B cell (primary cell): ENCODE results near the gene POU2F2. TPM values are rescaled to one million over a fixed set of nuclear protein-coding genes. Genes with fewer than 3 reads are reported as not detected.
A peak's percentile ranks its signal among the peaks of the same experiment; 100 is the strongest.

Source experiments
- ATAC-seq: fragments of 200-7000 bp; cut with Tn5 transposase; one replicate; pipeline ENCODE4 v1.10.0; 2021; ENCODE audit warnings: low read depth, mild to moderate bottlenecking, moderate number of reproducible peaks, moderate library complexity
- CTCF ChIA-PET: fragments of 350-600 bp; sonication (Branson Sonifier 250); formaldehyde crosslinking; loops from one replicate; lab custom pipeline; 2021; ENCODE audit warnings: antibody characterized with exemption, inconsistent platforms; lab: Charles Lee
- POLR2A ChIA-PET: fragments of 350-600 bp; sonication (Branson Sonifier 250); formaldehyde crosslinking; loops from one replicate; lab custom pipeline; 2021; ENCODE audit warnings: antibody characterized with exemption; lab: Charles Lee
- DNase-seq: peaks from one replicate; pipeline ENCODE4 v3.0.0; 2013
- H2AFZ ChIP-seq: 2 replicates; pipeline ENCODE4 v1.6.1; 2012; ENCODE audit warnings: mild to moderate bottlenecking, low read depth, low read length; ENCODE audit not compliant: insufficient read depth, poor library complexity, severe bottlenecking
- H3K27ac ChIP-seq, 2 donors: 1 replicate in 1 of 2; 2 replicates in 1 of 2; pipeline ENCODE4 v1.5.1; 2012 to 2013; ENCODE audit warnings: low read length in 2 of 2, mild to moderate bottlenecking in 2 of 2, moderate library complexity in 1 of 2
- H3K27me3 ChIP-seq, 4 experiments: fragments of 200-600 bp in 1 of 4; sonication (generic) in 1 of 4; replicated peaks in 1 of 4; 1 replicate in 2 of 4; 2 replicates in 2 of 4; pipeline versions ENCODE4 v1.6.1 to v1.7.0; 2013 to 2016; ENCODE audit warnings: low read length in 3 of 4, mild to moderate bottlenecking in 2 of 4, mixed read lengths in 1 of 4, moderate library complexity in 1 of 4; ENCODE audit not compliant: insufficient read depth in 4 of 4, control insufficient read depth in 3 of 4; ENCODE audit errors: control extremely low read depth in 1 of 4
- H3K36me3 ChIP-seq, 2 experiments: replicated peaks in 1 of 2; 1 replicate in 1 of 2; 2 replicates in 1 of 2; pipeline versions ENCODE4 v1.6.1 to v1.7.1; 2013; ENCODE audit warnings: low read length in 1 of 2; ENCODE audit not compliant: insufficient read depth in 2 of 2, control insufficient read depth in 1 of 2; ENCODE audit errors: control extremely low read depth in 1 of 2, extremely low read depth in 1 of 2
- H3K4me1 ChIP-seq, 2 donors: fragments of 200-600 bp in 1 of 2; sonication (generic) in 1 of 2; 1 replicate in 1 of 2; 2 replicates in 1 of 2; pipeline versions ENCODE4 v1.5.1 to v1.6.1; 2013 to 2017; ENCODE audit warnings: low read length in 2 of 2; ENCODE audit not compliant: control insufficient read depth in 2 of 2, insufficient read depth in 2 of 2
- H3K4me2 ChIP-seq: replicated peaks from 2 replicates; pipeline ENCODE3; 2012; ENCODE audit warnings: mild to moderate bottlenecking, low read depth, low read length; ENCODE audit not compliant: poor library complexity, severe bottlenecking
- H3K4me3 ChIP-seq, 5 experiments: fragments of 200-600 bp in 1 of 5; sonication (generic) in 1 of 5; 1 replicate in 3 of 5; 2 replicates in 2 of 5; pipeline versions ENCODE4 v1.5.1 to v1.7.0; 2011 to 2016; ENCODE audit warnings: low read length in 4 of 5, mild to moderate bottlenecking in 4 of 5, low read depth in 2 of 5, control low read depth in 1 of 5, moderate library complexity in 1 of 5; ENCODE audit not compliant: insufficient read depth in 1 of 5; ENCODE audit errors: control extremely low read depth in 1 of 5, extremely low read depth in 1 of 5
- H3K79me2 ChIP-seq: fragments of 200-600 bp; sonication (generic); one replicate; pipeline ENCODE4 v1.6.0; 2016; ENCODE audit warnings: low read length; ENCODE audit not compliant: control insufficient read depth, insufficient read depth
- H3K9ac ChIP-seq: fragments of 200-600 bp; sonication (generic); 2 replicates; pipeline ENCODE4 v1.6.1; 2017; ENCODE audit warnings: mild to moderate bottlenecking, low read length, moderate library complexity
- H3K9me3 ChIP-seq, 3 donors: one replicate each; pipeline versions ENCODE4 v1.6.1 to v1.7.1; 2013; ENCODE audit warnings: low read length in 2 of 3; ENCODE audit not compliant: control insufficient read depth in 2 of 3, insufficient read depth in 1 of 3; ENCODE audit errors: control extremely low read depth in 1 of 3
- H4K20me1 ChIP-seq: 2 replicates; pipeline ENCODE4 v1.6.0; 2012; ENCODE audit warnings: mild to moderate bottlenecking, low read length; ENCODE audit not compliant: insufficient read depth, control insufficient read depth, poor library complexity, severe bottlenecking
- H3K27ac Mint-ChIP-seq: one replicate; pipeline ENCODE4 v1.8.0; 2021; ENCODE audit warnings: mixed read lengths
- H3K27me3 Mint-ChIP-seq: one replicate; pipeline ENCODE4 v1.8.0; 2021; ENCODE audit warnings: mixed read lengths
- H3K4me1 Mint-ChIP-seq: one replicate; pipeline ENCODE4 v1.8.0; 2021; ENCODE audit warnings: mixed read lengths
- H3K4me3 Mint-ChIP-seq: one replicate; pipeline ENCODE4 v1.8.0; 2021; ENCODE audit warnings: mixed read lengths
- H3K9me3 Mint-ChIP-seq: one replicate; pipeline ENCODE4 v1.8.0; 2022; ENCODE audit warnings: mixed read lengths; ENCODE audit not compliant: insufficient read depth
- EZH2 ChIP-seq: IDR thresholded peaks from 2 replicates; pipeline ENCODE4 v1.6.1; 2012; ENCODE audit warnings: borderline replicate concordance, low read depth, mild to moderate bottlenecking, moderate library complexity, low read length; ENCODE audit not compliant: insufficient read depth, poor library complexity, severe bottlenecking
- WGBS: methylation state at CpG from one replicate; pipeline ENCODE4 v1.1.5; 2013; ENCODE audit warnings: missing lambda C conversion rate; ENCODE audit not compliant: insufficient coverage; 5-methylcytosine and 5-hydroxymethylcytosine counted together
- intact Hi-C: fragments of 100-400 bp; cut with micrococcal nuclease; formaldehyde crosslinking; loops from one replicate; pipeline ENCODE4 v1.10.0; 2022
- polyA plus RNA-seq: library from polyadenylated mRNA; depleted of rRNA; stranded (reverse); fragments of >200 nt; gene quantifications from 2 replicates; pipeline ENCODE4 v1.2.3, GENCODE V29; 2012
- total RNA-seq, 2 donors: library from RNA; stranded (reverse); fragments of 120-200 nt in 1 of 2; gene quantifications; 1 replicate in 1 of 2; 2 replicates in 1 of 2; pipeline versions ENCODE4 v1.2.3 to v1.2.4, GENCODE V29; 2013 to 2022
- TF ChIP-seq, protein P1 (sequence below): fragments of 200-600 bp; IDR thresholded peaks from one replicate; pipeline ENCODE4 v1.8.0; 2022; ENCODE audit warnings: antibody characterized with exemption, mild to moderate bottlenecking

Gene POU2F2
- total and polyA plus RNA-seq, 2 donors (not counting 1 experiment from before 2014, with no cell fraction given): 152 to 170 TPM

DNA sequence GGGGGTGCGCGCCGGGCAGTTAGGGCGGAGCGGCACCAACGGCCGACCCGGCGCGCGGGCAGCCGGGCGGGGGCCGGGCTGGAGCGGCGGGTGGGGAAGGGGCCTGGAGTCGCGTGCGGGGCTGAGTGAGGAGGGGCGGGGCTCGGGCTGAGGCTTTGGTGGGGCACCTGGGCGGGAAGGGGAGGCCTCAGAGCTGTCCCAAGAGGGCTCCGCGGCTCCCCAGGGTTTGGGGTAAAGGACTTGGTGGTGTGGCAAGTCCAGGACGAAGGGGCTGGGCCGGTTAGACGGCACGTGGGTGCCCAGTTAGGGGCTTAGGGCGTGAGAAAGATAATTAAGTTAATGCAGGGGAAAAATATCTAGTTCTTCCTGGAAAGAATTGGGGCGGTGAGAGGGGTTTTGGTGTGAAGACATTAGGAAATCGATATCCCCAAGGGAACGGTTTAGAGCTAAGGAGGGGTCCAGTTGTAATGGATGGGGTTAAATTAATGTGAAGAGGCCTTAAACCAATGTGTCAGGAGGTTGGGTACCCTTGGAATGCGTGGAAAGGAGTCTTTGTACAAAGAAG lies 55.8 kb downstream of the POU2F2 start:
- 0% methylated on average over 31 of the region's 33 CpGs for WGBS
- CTCF ChIA-PET: interaction anchor here (0.5 kb wide), 1 partner anchor 376 kb away, joined by 3 read pairs; no protein-coding TSS in a partner anchor
- peaks cover 20 to 23% of the 10 kb centered on the region in 2 donors for H3K4me1 ChIP-seq
- H3K36me3 ChIP-seq: peaks cover 0 to 33% of the 10 kb centered on the region in 2 experiments
- intact Hi-C loops: loop anchor here (1.0 to 5.0 kb wide), 6 partner anchors 53 to 321 kb away; partner anchors contain the start of genes ARHGEF1, MEGF8 and ZNF526
- H4K20me1 ChIP-seq: peaks cover 37% of the 10 kb centered on the region
- DNase-seq (no peak), ATAC-seq (peak; percentile 11)
- peaks cover 39% of the 10 kb centered on the region for H3K79me2 ChIP-seq
- H3K4me3 ChIP-seq: peak overlapping the region; percentile 49 to 93 (median 67)
- peak overlapping the region; percentile 71 for H3K9ac ChIP-seq
- H2AFZ ChIP-seq: peak overlapping the region; percentile 66
- Mint-ChIP-seq H3K4me1 (peaks cover 37% of the 10 kb centered on the region), H3K9me3 (no peaks in the 10 kb centered on the region), H3K27ac (peak overlapping the region; percentile 89), H3K27me3 (peaks cover 1% of the 10 kb centered on the region), H3K4me3 (peak overlapping the region; percentile 97)
- no peaks in the 10 kb centered on the region for H3K9me3 ChIP-seq
- no peak for TF ChIP-seq EZH2
- TF ChIP-seq, protein P1, sequence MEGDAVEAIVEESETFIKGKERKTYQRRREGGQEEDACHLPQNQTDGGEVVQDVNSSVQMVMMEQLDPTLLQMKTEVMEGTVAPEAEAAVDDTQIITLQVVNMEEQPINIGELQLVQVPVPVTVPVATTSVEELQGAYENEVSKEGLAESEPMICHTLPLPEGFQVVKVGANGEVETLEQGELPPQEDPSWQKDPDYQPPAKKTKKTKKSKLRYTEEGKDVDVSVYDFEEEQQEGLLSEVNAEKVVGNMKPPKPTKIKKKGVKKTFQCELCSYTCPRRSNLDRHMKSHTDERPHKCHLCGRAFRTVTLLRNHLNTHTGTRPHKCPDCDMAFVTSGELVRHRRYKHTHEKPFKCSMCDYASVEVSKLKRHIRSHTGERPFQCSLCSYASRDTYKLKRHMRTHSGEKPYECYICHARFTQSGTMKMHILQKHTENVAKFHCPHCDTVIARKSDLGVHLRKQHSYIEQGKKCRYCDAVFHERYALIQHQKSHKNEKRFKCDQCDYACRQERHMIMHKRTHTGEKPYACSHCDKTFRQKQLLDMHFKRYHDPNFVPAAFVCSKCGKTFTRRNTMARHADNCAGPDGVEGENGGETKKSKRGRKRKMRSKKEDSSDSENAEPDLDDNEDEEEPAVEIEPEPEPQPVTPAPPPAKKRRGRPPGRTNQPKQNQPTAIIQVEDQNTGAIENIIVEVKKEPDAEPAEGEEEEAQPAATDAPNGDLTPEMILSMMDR: no peak
- H3K4me2 ChIP-seq: peak overlapping the region; percentile 82
- peak overlapping the region; percentile 36 to 78 for H3K27ac ChIP-seq
- POLR2A ChIA-PET: interaction anchor here (0.6 to 1.4 kb wide), 9 partner anchors 38 to 347 kb away, joined by 3 to 6 read pairs (median 3); no protein-coding TSS in a partner anchor
- H3K27me3 ChIP-seq: no peaks in the 10 kb centered on the region
